Loucy (cell line): ENCODE measurements around the gene C12orf60.

Experiments
- H2AFZ ChIP-seq: fragments of 200-600 bp; sonication (generic); 2 replicates; pipeline ENCODE4 v1.6.0; 2016; ENCODE audit warnings: antibody characterized with exemption, mild to moderate bottlenecking, low read length, moderate library complexity
- H3F3A ChIP-seq: fragments of 200-600 bp; 2 replicates; pipeline ENCODE4 v1.6.0; 2016; ENCODE audit warnings: antibody characterized with exemption, low read depth, mild to moderate bottlenecking
- H3K27me3 ChIP-seq: fragments of 200-600 bp; sonication (generic); 2 replicates; pipeline ENCODE4 v1.6.1; 2014; ENCODE audit warnings: low read length, mild to moderate bottlenecking; ENCODE audit not compliant: insufficient read depth, poor library complexity, severe bottlenecking
- H3K36me3 ChIP-seq: fragments of 200-600 bp; sonication (generic); 2 replicates; pipeline ENCODE4 v1.6.1; 2016; ENCODE audit warnings: low read length; ENCODE audit not compliant: insufficient read depth
- H3K4me1 ChIP-seq: fragments of 200-600 bp; sonication (generic); 2 replicates; pipeline ENCODE4 v1.5.1; 2014; ENCODE audit warnings: low read length, mild to moderate bottlenecking; ENCODE audit not compliant: insufficient read depth, poor library complexity, severe bottlenecking
- H3K4me2 ChIP-seq: fragments of 200-600 bp; sonication (generic); 2 replicates; pipeline ENCODE4 v1.6.0; 2014; ENCODE audit warnings: antibody characterized with exemption, low read length, low read depth, mild to moderate bottlenecking; ENCODE audit not compliant: poor library complexity, severe bottlenecking
- H3K4me3 ChIP-seq: fragments of 200-600 bp; sonication (generic); 2 replicates; pipeline ENCODE4 v1.5.1; 2014; ENCODE audit warnings: low read length, mild to moderate bottlenecking, mixed read lengths; ENCODE audit not compliant: poor library complexity, severe bottlenecking
- H3K79me2 ChIP-seq: fragments of 200-600 bp; sonication (generic); 2 replicates; pipeline ENCODE4 v1.6.1; 2014; ENCODE audit warnings: low read length; ENCODE audit not compliant: insufficient read depth
- H3K9ac ChIP-seq: fragments of 200-600 bp; sonication (generic); 2 replicates; pipeline ENCODE4 v1.6.0; 2014; ENCODE audit warnings: mild to moderate bottlenecking, low read depth, low read length, moderate library complexity; ENCODE audit not compliant: poor library complexity, severe bottlenecking
- H3K9me2 ChIP-seq: fragments of 200-600 bp; sonication (generic); replicated peaks from 2 replicates; pipeline ENCODE4 v1.6.1; 2016; ENCODE audit warnings: low read depth, low read length, mixed read lengths
- H3K9me3 ChIP-seq: fragments of 200-600 bp; sonication (generic); 2 replicates; pipeline ENCODE4 v1.6.1; 2014; ENCODE audit warnings: mild to moderate bottlenecking, antibody characterized with exemption, low read length, low read depth; ENCODE audit not compliant: insufficient read depth
- H4K20me1 ChIP-seq: fragments of 200-600 bp; sonication (generic); 2 replicates; pipeline ENCODE4 v1.6.0; 2014; ENCODE audit warnings: antibody characterized with exemption, low read length, mild to moderate bottlenecking; ENCODE audit not compliant: insufficient read depth, poor library complexity, severe bottlenecking
- EZH2phosphoT487 ChIP-seq: fragments of 200-600 bp; IDR thresholded peaks from 2 replicates; pipeline ENCODE4 v1.6.1; 2018; ENCODE audit warnings: antibody characterized with exemption, mild to moderate bottlenecking, moderate library complexity, borderline replicate concordance
- TF ChIP-seq, protein P1 (sequence below): fragments of 200-600 bp; sonication (generic); conservative IDR thresholded peaks from 2 replicates; pipeline ENCODE4 v1.5.1; 2014; ENCODE audit warnings: mild to moderate bottlenecking, antibody characterized with exemption, low read length

The C12orf60 gene

GRCh38 chr12:14834509-14834908, 31.0 kb downstream of the C12orf60 start:
- Histone ChIP-seq H3K79me2 (no peaks in the 10 kb centered on the region), H3K4me1 (no peaks in the 10 kb centered on the region), H3F3A (no peaks in the 10 kb centered on the region), H2AFZ (no peak overlapping the region), H3K9me3 (no peaks in the 10 kb centered on the region), H3K9ac (no peak overlapping the region), H3K4me2 (no peak overlapping the region), H4K20me1 (no peaks in the 10 kb centered on the region), H3K9me2 (no peaks in the 10 kb centered on the region), H3K27me3 (peaks cover 11% of the 10 kb centered on the region), H3K36me3 (no peaks in the 10 kb centered on the region), H3K4me3 (no peak overlapping the region)
- TF ChIP-seq, protein P1, sequence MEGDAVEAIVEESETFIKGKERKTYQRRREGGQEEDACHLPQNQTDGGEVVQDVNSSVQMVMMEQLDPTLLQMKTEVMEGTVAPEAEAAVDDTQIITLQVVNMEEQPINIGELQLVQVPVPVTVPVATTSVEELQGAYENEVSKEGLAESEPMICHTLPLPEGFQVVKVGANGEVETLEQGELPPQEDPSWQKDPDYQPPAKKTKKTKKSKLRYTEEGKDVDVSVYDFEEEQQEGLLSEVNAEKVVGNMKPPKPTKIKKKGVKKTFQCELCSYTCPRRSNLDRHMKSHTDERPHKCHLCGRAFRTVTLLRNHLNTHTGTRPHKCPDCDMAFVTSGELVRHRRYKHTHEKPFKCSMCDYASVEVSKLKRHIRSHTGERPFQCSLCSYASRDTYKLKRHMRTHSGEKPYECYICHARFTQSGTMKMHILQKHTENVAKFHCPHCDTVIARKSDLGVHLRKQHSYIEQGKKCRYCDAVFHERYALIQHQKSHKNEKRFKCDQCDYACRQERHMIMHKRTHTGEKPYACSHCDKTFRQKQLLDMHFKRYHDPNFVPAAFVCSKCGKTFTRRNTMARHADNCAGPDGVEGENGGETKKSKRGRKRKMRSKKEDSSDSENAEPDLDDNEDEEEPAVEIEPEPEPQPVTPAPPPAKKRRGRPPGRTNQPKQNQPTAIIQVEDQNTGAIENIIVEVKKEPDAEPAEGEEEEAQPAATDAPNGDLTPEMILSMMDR, result no peak
- no peak for TF ChIP-seq EZH2phosphoT487

- no peaks in the 10 kb centered on the region for H4K20me1 ChIP-seq
- H3K27me3 ChIP-seq, result peaks cover 13% of the 10 kb centered on the region
- H3K36me3 ChIP-seq, result no peaks in the 10 kb centered on the region
- no peak overlapping the region for H3K9ac ChIP-seq
- no peaks in the 10 kb centered on the region for H3K79me2 ChIP-seq
- no peak overlapping the region for H2AFZ ChIP-seq
- no peaks in the 10 kb centered on the region for H3K9me3 ChIP-seq
- TF ChIP-seq, protein P1, result no peak
- H3K4me3 ChIP-seq, result no peak overlapping the region
- H3K4me1 ChIP-seq, result no peaks in the 10 kb centered on the region
- no peaks in the 10 kb centered on the region for H3K9me2 ChIP-seq
- H3K4me2 ChIP-seq, result no peak overlapping the region
- no peaks in the 10 kb centered on the region for H3F3A ChIP-seq
Observed at GRCh38 chr12:14836336-14837210, 33.1 kb downstream of the C12orf60 start.

DNA sequence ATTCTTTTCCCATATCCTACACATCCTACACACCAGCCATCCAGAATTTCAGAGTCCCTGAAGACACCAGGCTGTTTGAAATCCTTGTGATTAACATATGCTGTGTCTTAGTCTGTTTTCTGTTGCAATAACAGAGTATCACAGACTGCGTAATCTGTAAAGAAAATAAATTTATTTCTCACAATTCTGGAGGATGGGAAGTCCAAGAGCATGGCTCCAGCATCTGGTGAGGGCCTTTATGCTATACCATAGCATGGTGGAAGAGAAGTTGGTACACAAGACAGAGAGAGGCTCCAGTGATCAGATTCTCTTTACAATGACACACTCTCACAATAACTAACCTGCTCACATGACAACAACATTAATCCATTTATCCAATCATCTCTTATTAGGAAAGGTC, 35.8 kb downstream of the C12orf60 start:
- Histone ChIP-seq H3K36me3 (no peaks in the 10 kb centered on the region), H3K27me3 (peaks cover 8% of the 10 kb centered on the region), H3K9me2 (no peaks in the 10 kb centered on the region), H4K20me1 (no peaks in the 10 kb centered on the region), H3K9me3 (no peaks in the 10 kb centered on the region), H2AFZ (no peak overlapping the region), H3K9ac (no peak overlapping the region), H3K4me2 (no peak overlapping the region), H3K79me2 (no peaks in the 10 kb centered on the region), H3K4me1 (no peaks in the 10 kb centered on the region), H3K4me3 (no peak overlapping the region), H3F3A (no peaks in the 10 kb centered on the region)
- TF ChIP-seq, protein P1, result no peak
- no peak for TF ChIP-seq EZH2phosphoT487
